Lower leg skin (tissue), 4 donors: ENCODE results near the gene CEP44. TPM values are rescaled to one million over a fixed set of nuclear protein-coding genes. Genes with fewer than 3 reads are reported as not detected.

Experiments used
- DNase-seq, 2 donors: peaks; one replicate each; pipeline ENCODE4 v3.0.0-alpha.2; 2019; ENCODE audit warnings: low spot score in 2 of 2
- H3K4me3 ChIP-seq: fragments of 200-600 bp; sonication (generic); 2 replicates; pipeline ENCODE4 v1.5.1; 2017; ENCODE audit warnings: mild to moderate bottlenecking, low read depth; ENCODE audit not compliant: poor library complexity, severe bottlenecking
- CTCF ChIP-seq, 3 donors: fragments of 450-650 bp; IDR thresholded peaks; one replicate each; pipeline ENCODE4 v1.5.1; 2016; ENCODE audit warnings: antibody characterized with exemption in 3 of 3, mild to moderate bottlenecking in 3 of 3, moderate library complexity in 2 of 3
- POLR2A ChIP-seq, 2 donors: fragments of 450-650 bp; IDR thresholded peaks; one replicate each; pipeline ENCODE4 v1.6.1; 2016 to 2017; ENCODE audit warnings: antibody characterized with exemption in 2 of 2, mild to moderate bottlenecking in 1 of 2, moderate library complexity in 1 of 2
- WGBS, 2 donors: methylation state at CpG; one replicate each; pipeline ENCODE4 v1.1.5; 2018; 5-methylcytosine and 5-hydroxymethylcytosine counted together
- intact Hi-C: fragments of 100-400 bp; cut with DNase I; formaldehyde crosslinking; loops from one replicate; pipeline ENCODE4 v1.15.0; 2023; ENCODE audit warnings: low total_unique reads
- total RNA-seq, 4 donors: library from RNA; depleted of rRNA; stranded (reverse); fragments of >200 nt; gene quantifications; one replicate each; pipeline ENCODE4 v1.1.0, GENCODE V29; 2016

The CEP44 gene
- total RNA-seq, 4 donors from 2014 or later = 10.2 to 32.5 (median 12.7) TPM

GRCh38 chr4:174318829-174319764 is 35.4 kb downstream of the CEP44 start:
- WGBS, 2 donors = 71 to 73% methylated on average over 8 of the region's 8 CpGs
- TF ChIP-seq POLR2A (IDR thresholded peaks at IDR 0.05) = no peak
- intact Hi-C loops = no loop called here
- no peak for DNase-seq
- no peak overlapping the region for H3K4me3 ChIP-seq

GRCh38 chr4:174320494-174321199 is 36.9 kb downstream of the CEP44 start:
- no peak for TF ChIP-seq POLR2A (IDR thresholded peaks at IDR 0.05)
- TF ChIP-seq CTCF (IDR thresholded peaks at IDR 0.05) = no peak
- 79 to 94% methylated on average over 5 of the region's 5 CpGs for WGBS, 2 donors
- H3K4me3 ChIP-seq = no peak overlapping the region
- DNase-seq = no peak
- intact Hi-C loops = no loop called here

GRCh38 chr4:174324236-174324635 is 40.5 kb downstream of the CEP44 start:
- 96 to 100% methylated on average over 1 of the region's 1 CpG for WGBS, 2 donors
- H3K4me3 ChIP-seq = no peak overlapping the region
- TF ChIP-seq CTCF (IDR thresholded peaks at IDR 0.05) (no peak), POLR2A (IDR thresholded peaks at IDR 0.05) (no peak)
- DNase-seq = no peak
- intact Hi-C loops = no loop called here

GRCh38 chr4:174324725-174325124 is 41.0 kb downstream of the CEP44 start:
- no peak for TF ChIP-seq CTCF (IDR thresholded peaks at IDR 0.05)
- TF ChIP-seq POLR2A (IDR thresholded peaks at IDR 0.05) = no peak
- WGBS, 2 donors = 84 to 94% methylated on average over 2 of the region's 2 CpGs
- intact Hi-C loops = no loop called here
- H3K4me3 ChIP-seq = no peak overlapping the region
- DNase-seq = no peak

GRCh38 chr4:174332741-174333493 is 49.2 kb downstream of the CEP44 start:
- no peak overlapping the region for H3K4me3 ChIP-seq
- 70 to 72% methylated on average over 4 of the region's 4 CpGs for WGBS, 2 donors
- no peak for TF ChIP-seq CTCF (IDR thresholded peaks at IDR 0.05)
- no peak for TF ChIP-seq POLR2A (IDR thresholded peaks at IDR 0.05)
- intact Hi-C loops = no loop called here
- DNase-seq = no peak

- H3K4me3 ChIP-seq = no peak overlapping the region
- WGBS, 2 donors = 47 to 66% methylated on average over 3 of the region's 3 CpGs
- no peak for TF ChIP-seq POLR2A (IDR thresholded peaks at IDR 0.05)
- TF ChIP-seq CTCF (IDR thresholded peaks at IDR 0.05) = no peak
- intact Hi-C loops = no loop called here
- no peak for DNase-seq
These were observed 50.9 kb downstream of the CEP44 start for GRCh38 chr4:174334628-174335027.
